ENCODE data around the gene GPRC5C. TPM values are rescaled to one million over a fixed set of nuclear protein-coding genes. Genes with fewer than 3 reads are reported as not detected.

The GPRC5C gene
- total RNA-seq, 4 donors from 2014 or later: 41.6 to 96.4 (median 55.1) TPM

GRCh38 chr17:74439691-74440567 lies 8.0 kb downstream of the GPRC5C start:
- Histone ChIP-seq H3K9me3 (peaks cover 0 to 30% (median 0%) of the 10 kb centered on the region in 4 donors), H3K36me3 (peaks cover 0 to 8% (median 0%) of the 10 kb centered on the region in 3 donors), H3K27ac (peak overlapping the region in 1 of 4 donors; percentile 7), H3K27me3 (no peaks in the 10 kb centered on the region), H3K4me1 (peaks cover 0 to 35% (median 26%) of the 10 kb centered on the region in 4 donors), H3K4me3 (no peak overlapping the region)
- WGBS, 2 donors: 83 to 95% methylated on average over 27 to 31 of the region's 31 CpGs
- TF ChIP-seq CTCF (IDR thresholded peaks at IDR 0.05) (no peak), EP300 (IDR thresholded peaks at IDR 0.05) (no peak), POLR2A (IDR thresholded peaks at IDR 0.05) (no peak)
- no peak for DNase-seq (ENCODE audit: low spot score in 2 of 2)

- peak overlapping the region in 1 of 4 donors; percentile 79 for H3K27ac ChIP-seq
- no peak overlapping the region for H3K4me3 ChIP-seq
- H3K27me3 ChIP-seq: no peaks in the 10 kb centered on the region
- H3K4me1 ChIP-seq: peaks cover 0 to 49% (median 28%) of the 10 kb centered on the region in 4 donors
- TF ChIP-seq POLR2A (IDR thresholded peaks at IDR 0.05) (no peak), EP300 (IDR thresholded peaks at IDR 0.05) (no peak)
- DNase-seq (ENCODE audit: low spot score in 2 of 2): no peak
- H3K9me3 ChIP-seq: peaks cover 0 to 30% (median 0%) of the 10 kb centered on the region in 4 donors
- peaks cover 0 to 8% (median 0%) of the 10 kb centered on the region in 3 donors for H3K36me3 ChIP-seq
- 84 to 91% methylated on average over 7 of the region's 7 CpGs for WGBS, 2 donors
These were observed 9.6 kb downstream of the GPRC5C start for GRCh38 chr17:74441537-74441936.

- H3K4me1 ChIP-seq: peaks cover 0 to 55% (median 30%) of the 10 kb centered on the region in 4 donors
- H3K36me3 ChIP-seq: peaks cover 0 to 8% (median 0%) of the 10 kb centered on the region in 3 donors
- 75 to 79% methylated on average over 6 of the region's 6 CpGs for WGBS, 2 donors
- H3K4me3 ChIP-seq: no peak overlapping the region
- peak overlapping the region; percentile 66 to 90 (median 80) for H3K27ac ChIP-seq
- H3K27me3 ChIP-seq: no peaks in the 10 kb centered on the region
- H3K9me3 ChIP-seq: peaks cover 0 to 22% (median 0%) of the 10 kb centered on the region in 4 donors
- DNase-seq (ENCODE audit: low spot score in 2 of 2): no peak
- TF ChIP-seq EP300 (IDR thresholded peaks at IDR 0.05) (no peak), CTCF (IDR thresholded peaks at IDR 0.05) (no peak), POLR2A (IDR thresholded peaks at IDR 0.05) (no peak)
These were observed 10.4 kb downstream of the GPRC5C start for GRCh38 chr17:74442291-74442669.

- peaks cover 0 to 8% (median 0%) of the 10 kb centered on the region in 3 donors for H3K36me3 ChIP-seq
- H3K4me1 ChIP-seq: peaks cover 0 to 61% (median 31%) of the 10 kb centered on the region in 4 donors
- DNase-seq (ENCODE audit: low spot score in 2 of 2): peak; percentile 87 to 90
- peaks cover 0 to 16% (median 0%) of the 10 kb centered on the region in 4 donors for H3K9me3 ChIP-seq
- no peak for TF ChIP-seq CTCF (IDR thresholded peaks at IDR 0.05)
- TF ChIP-seq POLR2A (IDR thresholded peaks at IDR 0.05): peak in 1 of 2 donors; percentile 44
- peak; percentile 76 to 86 for TF ChIP-seq EP300 (IDR thresholded peaks at IDR 0.05)
- H3K27me3 ChIP-seq: no peaks in the 10 kb centered on the region
- H3K27ac ChIP-seq: peak overlapping the region; percentile 66 to 90 (median 80)
- 22 to 30% methylated on average over 22 to 24 of the region's 28 CpGs for WGBS, 2 donors
- H3K4me3 ChIP-seq: peak overlapping the region in 2 of 4 donors; percentile 17 to 34
These were observed 11.0 kb downstream of the GPRC5C start for GRCh38 chr17:74442670-74443515.

GRCh38 chr17:74443516-74444296 lies 11.8 kb downstream of the GPRC5C start:
- WGBS, 2 donors: 62 to 72% methylated on average over 8 of the region's 8 CpGs
- H3K4me3 ChIP-seq: peak overlapping the region in 2 of 4 donors; percentile 17 to 34
- H3K4me1 ChIP-seq: peaks cover 0 to 63% (median 31%) of the 10 kb centered on the region in 4 donors

More at GRCh38 chr17:74443516-74444296, 11.8 kb downstream of the GPRC5C start:
- TF ChIP-seq EP300 (IDR thresholded peaks at IDR 0.05): no peak
- no peak for TF ChIP-seq POLR2A (IDR thresholded peaks at IDR 0.05)
- TF ChIP-seq CTCF (IDR thresholded peaks at IDR 0.05): no peak
- no peaks in the 10 kb centered on the region for H3K27me3 ChIP-seq
- DNase-seq (ENCODE audit: low spot score in 2 of 2): no peak
- H3K36me3 ChIP-seq: peaks cover 0 to 8% (median 0%) of the 10 kb centered on the region in 3 donors
- H3K27ac ChIP-seq: peak overlapping the region; percentile 66 to 90 (median 80)
- peaks cover 0 to 8% (median 0%) of the 10 kb centered on the region in 4 donors for H3K9me3 ChIP-seq
